AG08395 (cell line): ENCODE results near the gene PTGR3.
"Not testable (repeated sequence)": the region's sequence is repeated elsewhere in the genome, so short reads cannot be mapped to it uniquely, and the experiment has no call there.

Experiments
- DNase-seq: peaks from one replicate; pipeline ENCODE4 v3.0.0; 2012; ENCODE audit warnings: mixed read lengths, low spot score

The PTGR3 gene

DNA sequence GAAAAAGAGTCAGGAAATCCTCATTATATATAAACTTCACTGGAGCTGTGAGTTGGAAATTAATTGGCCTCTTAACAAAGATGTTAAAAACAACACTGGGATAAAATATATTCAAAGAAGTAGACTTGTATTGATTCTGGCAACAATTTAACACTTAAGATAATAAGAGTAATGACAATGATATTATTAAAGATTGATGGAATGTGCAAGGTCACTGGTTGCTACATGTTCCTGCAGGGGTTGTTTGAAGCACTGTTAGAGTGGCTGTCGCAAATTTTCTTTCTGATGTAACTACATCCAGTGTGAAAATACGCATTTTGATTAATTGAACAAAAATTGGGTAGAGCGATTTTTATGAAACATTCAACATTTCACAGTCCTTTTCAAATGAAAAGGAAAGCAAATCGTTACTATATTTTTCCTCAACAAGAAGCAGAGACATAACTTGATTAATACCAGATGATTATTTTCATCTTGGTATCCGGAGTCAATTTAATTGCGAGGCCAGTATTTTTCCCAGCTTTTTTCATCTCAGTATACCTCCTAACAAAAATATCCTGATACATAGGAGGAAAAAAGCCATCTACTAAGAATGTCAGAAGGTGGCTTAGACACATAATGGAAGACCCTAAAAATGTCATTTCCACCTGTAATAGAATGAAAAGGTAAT is 6.1 kb downstream of the PTGR3 start:
- DNase-seq: no peak

DNA sequence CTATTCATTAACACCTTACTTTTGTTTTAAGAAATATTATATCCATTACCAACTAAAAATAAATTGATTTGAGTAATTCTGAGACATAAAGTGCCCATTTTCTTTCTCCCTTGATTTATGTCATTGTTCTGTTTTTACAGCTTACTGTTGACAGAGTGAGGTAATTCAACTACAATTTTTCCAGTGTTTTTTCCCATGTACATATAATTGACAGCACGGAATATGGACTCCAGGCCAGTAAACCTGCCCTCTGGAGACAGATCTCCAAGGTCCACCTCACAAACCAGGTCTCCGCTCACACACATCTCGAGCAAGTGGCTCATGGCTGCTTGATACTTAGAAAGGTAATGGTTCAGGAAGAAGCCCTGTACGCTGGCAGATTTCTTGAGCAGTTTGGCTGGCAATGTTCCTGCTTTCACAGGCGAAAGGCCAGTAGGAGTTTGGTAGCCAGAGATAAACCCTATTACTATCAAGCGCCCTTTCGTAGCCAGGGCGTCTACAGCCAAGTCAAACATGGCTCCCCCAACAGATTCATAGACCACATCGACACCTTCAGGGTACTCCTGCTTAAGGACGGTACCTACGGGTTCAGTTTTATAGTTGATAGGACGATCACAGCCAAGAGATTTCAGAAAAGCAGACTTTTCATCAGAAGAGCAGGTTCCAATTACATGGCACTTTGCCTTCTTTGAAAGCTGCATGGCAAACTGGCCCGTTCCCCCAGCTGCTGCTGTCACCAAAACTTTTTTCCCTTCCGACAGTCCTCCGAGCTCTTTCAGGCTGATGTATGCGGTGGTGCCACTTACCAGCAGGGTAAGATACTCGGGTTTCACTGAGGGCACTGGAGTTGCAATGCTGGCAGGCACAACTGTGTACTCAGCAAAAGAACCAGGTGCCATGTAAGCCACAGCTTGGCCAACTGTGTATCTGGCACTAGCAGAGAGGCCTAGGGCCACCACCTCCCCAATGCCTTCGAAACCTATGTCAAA is 7.4 kb downstream of the PTGR3 start:
- no peak for DNase-seq

DNA sequence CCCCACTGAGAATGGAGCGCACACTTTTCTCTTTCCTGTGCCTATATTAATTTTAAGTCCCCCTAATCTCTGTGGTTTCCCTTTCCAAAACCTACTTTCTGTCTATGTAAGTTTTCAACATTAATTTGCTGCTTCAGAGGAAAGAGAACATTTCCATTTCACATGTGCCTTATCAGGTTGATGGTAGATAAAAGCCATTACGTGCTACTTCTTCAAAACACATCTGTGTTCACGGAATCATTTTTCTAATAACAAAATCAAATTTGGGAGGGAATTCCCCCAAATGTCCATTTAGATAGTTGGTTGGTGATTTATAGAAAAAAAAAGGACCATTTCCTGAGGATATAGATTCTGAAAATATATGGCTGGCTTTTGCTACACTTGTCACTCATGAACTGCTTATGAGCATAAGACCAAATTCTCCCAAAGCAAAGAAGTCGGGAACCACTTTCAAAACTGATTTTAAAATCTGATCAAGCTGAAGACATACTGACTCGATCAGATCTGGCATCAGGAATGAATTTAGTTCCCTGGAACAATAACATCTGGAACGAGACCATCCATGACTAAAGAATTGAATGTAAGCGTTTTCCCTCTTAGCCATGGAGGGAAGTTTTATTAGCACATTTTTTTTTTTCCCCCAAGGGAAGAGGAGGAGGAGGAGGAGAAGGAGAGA is 8.2 kb downstream of the PTGR3 start:
- DNase-seq: no peak

DNA sequence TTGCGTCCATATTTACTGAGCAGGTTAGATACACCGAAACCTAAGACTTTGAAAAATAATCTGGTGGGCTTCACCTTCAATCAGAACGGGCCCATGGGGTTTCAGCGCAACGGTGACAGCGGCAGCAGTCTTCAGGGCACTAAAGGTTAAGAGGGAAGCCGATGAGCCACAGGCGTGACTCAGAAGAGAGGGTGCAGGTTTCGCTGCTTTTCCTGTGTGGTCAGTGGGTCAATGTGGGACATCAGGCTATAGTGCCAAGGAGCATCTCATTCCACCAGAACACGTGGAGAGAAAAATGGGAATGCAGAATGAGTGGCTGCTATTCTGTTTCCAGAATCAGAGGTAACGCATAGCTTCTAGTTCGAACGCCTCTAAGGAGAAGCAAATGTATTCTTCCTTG is 8.9 kb downstream of the PTGR3 start:
- peak; percentile 18 for DNase-seq

DNA sequence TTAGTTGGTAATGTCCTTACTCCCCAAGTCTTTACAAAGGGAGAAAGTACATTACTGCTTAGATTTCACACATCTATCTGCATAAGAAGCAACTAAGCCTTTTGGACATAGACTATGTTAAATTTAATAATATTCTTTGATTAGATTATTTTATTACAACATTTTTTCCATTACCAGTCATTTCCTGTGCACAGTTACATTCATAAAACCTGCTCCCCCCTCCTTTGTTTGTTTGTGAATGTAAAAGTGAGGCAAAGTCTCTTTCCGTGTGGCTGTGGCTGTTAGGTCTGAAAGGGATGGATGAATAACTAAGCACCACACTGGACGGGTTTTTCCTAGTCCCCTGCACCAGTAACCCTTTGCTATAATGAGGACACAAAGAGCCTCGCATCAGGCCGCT is 9.6 kb downstream of the PTGR3 start:
- no peak for DNase-seq

DNA sequence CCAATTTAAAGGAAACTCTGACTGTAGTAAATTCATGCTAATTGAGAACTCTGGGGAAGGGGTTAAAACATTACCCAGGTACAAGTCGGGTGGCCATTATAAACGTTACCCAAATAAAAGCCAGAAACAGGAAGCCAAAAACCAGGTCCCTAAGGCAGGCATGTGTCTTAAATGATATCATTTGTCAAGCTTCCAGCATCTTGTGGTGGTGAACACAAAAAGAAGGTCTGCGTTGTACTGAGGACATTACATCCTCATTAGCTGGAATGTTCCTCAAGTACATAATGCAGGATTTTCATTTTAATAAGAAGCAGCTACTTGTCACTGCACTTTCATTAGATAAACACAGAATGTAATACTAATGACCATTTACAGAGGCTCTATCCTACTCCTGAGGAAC is 10.9 kb downstream of the PTGR3 start:
- peak; percentile 37 for DNase-seq

DNA sequence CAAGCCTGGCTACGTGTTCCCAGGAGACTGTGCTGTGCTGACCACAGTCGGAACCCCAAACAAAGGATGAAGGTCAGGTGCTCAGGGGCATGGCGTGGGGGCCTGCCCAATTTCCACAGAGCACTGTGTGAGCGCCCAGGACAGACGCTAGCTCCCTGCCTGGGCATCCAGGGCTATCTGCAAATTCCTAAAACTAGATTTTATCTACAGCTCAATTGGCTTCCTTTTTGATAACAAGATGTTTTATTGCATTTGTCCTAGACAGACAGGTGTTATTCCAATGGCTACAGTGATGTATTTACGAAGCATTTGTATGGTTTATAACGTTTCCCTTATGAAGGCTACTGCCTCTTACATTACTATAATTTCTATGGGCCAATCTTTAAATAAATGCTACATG is 16.0 kb downstream of the PTGR3 start:
- no peak for DNase-seq

DNA sequence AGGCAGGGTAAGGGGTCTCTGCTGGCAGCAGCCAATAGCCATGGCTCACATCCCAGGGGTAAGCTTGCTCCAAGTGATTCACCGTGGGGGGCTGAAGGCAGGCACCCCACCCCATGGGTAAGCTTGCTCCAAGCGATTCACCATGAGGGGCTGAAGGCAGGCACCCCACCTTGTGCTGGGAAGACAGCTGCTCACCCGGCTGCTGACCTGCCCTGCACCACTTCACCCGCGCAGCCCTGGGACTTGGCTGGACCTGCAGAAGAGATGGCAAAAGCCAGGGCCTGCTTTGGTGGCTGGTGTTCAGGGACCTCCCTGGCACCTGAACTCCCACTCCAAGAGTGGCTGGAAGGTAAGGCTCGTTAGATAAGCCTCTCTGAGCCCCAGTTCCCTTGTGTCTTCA is 19.2 kb downstream of the PTGR3 start:
- DNase-seq: no peak

DNA sequence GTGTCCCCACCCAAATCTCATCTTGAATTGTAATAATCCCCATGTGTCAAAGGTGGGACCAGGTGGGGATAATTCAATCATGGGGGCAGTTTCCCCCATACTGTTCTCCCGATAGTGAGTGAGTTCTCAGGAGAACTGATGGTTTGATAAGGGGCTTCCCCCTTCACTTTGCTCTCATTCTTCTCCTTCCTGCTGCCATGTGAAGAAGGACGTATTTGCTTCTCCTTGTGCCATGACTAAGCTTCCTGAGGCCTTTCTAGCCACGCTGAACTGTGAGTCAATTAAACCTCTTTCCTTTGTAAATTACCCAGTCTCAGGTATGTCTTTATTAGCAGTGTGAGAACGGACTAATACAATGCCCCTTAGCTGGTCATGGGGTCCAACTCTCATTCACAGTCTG is 21.2 kb downstream of the PTGR3 start:
- DNase-seq: not testable (repeated sequence)

DNA sequence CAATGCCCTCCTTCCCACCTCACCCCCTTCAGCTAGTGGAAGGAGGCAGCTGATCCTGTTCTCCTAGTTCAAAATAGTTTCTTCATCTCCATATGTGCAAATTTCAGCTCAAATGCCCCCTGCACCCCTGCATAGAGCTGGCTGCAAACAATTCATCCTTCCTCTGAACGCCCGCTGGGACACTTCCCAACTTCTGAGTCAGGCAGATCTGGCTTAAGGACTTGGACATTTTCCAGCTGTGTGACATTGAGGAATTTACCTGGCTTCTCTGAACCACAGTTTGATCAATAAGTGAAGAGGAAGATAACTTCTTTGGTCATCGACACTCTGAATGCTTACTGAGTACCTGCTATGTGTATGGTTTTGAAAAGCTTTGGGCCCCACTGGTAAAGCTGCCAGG is 23.5 kb downstream of the PTGR3 start:
- no peak for DNase-seq

DNA sequence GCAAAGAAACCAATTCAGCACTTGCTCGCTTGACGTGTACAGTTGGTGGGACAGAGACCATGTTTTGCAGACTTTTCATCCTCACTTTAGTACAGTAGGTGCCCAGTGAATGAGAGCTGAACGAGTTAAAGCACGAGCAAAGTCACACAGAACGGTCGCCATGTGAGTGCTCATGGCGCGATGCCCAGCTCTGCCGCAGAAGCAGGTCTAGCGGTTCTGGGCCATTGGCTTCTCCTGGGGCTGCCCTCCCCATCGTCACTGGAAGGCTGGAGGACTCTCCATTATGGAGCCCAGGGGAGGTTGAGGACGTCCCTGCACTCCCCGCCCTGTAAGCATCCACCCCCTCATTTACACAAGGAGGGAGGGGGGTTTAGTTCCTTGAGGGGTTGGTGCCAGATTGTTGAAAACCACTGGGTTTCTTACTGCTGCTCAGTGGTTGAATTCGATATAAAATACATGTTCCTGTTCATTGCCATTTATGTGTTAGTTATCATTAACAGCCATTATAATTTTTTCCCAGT is 24.9 kb downstream of the PTGR3 start:
- no peak for DNase-seq

DNA sequence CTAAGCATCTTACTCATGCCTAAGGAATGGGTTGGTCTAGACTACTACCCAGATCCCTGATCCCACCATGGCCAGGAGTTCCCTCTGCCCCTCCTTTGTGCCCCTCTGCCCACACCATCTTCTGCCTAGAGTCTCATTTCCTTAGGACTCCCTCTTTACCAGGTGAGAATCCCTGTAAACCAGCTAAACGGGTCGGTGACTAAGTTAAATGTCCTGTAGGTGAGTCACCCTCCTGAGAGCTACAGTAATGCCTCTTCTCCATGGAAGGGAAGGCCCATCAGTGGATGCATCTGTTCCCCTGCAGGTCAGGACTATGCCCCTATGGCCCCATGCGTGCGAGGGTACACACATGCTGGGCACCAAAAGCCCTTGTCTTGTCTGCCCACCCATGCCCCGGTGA is 25.4 kb downstream of the PTGR3 start:
- no peak for DNase-seq

DNA sequence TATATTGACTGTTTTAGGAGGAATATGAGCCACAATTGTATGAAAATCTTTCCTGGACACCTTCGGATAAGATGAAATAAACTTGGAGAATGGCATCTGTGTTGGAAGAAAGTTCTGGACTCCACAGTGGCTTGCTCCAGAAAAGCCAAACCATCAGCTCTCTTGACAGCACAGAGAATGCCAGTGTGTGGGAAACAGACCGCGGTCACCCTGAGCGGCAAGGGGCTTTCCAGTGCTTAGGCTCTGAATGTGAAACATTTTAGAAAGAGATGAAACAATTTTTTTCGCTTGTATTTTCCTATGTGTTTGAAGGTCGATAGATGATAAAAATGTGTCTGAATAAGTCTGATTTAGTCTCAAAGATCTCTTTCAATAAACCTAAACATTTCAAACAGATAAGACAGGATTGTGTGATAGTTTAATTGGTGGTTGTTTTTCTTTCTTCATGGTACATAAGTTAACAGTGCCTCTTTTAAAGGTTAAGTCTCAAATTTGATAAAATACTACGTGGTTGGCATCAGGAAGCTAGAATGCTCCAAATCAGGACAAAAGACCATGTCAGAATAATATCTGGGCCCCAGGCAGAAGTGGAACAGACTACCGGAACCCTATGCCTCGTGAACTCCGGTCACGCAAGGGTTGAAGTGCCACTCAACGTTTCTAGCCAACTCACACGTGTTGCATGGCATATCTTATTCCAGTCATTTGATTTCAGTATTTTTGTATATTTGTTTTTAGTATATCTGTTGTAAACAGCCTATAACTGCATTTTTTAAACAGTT is 28.9 kb downstream of the PTGR3 start:
- DNase-seq: no peak

DNA sequence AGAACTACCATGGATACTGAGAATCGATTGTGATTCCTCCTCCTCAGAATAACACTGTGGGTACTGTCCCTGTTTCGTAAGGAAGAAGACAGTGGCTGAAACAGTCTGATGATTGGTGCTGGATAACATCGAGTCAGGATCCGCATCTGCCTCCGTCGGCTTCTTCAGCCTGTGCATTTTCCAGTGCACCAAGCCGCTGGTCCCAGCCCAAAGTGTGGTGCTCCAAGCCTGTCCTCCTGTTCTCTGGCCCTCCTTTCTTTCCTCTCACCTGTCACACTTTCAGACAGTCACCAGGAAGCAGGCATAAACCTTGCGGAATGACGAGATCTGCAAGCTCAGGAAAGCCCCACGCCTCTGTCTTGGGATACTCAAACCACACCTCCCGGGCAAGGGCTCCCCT is 30.6 kb downstream of the PTGR3 start:
- DNase-seq: no peak

DNA sequence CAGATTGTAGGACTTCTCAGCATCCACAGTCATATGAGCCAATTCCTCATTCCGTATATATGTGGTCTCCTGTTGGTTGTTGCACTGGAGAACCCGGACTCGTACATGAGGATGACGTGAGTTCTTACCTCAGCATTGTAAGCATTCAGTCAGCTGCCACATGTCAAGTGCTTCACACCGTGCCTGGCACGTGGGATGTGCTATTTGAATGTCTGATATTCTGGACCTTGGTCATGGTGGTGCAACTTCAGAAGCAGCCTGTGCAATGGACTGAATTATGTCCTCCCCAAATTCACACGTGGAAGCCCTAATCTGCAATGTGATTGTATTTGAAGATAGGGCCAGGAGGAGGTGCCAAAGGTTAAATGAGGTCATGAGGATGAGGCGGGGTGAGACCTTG is 32.1 kb downstream of the PTGR3 start:
- DNase-seq: no peak

DNA sequence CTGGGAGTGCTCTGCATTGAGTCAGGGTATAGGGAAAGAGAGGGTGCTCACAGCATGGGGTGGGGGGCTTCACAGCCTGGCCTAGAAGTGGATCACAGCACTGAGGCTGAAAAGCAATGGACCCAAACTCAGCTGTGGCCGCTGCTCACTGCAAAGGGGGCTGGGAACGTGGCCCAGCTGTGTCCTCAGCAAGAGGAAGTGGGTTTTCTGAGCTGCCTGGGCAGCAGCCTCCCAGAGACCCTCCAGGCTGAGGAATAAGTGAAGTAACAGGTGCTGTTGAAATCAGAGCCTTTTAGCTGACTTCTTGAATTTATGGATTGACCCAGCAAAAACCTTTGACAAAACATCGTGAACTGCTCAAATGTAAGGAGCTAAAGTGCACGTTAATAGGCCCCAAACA is 35.2 kb downstream of the PTGR3 start:
- no peak for DNase-seq

DNA sequence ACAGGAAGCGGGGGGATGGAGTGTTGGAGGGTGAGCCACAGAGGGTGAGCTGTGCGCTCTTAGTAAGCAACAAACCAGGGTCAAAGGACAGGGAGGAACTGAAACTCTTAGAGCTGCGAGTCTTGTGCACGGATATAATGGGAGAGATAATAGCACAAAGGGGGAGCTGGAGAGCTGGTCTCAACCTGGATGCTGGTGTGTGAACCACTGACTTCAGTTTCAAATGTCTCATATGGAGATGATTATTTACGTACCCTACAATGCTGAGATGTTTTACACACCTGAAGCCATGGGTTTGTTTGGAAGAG is 35.9 kb downstream of the PTGR3 start:
- no peak for DNase-seq

DNA sequence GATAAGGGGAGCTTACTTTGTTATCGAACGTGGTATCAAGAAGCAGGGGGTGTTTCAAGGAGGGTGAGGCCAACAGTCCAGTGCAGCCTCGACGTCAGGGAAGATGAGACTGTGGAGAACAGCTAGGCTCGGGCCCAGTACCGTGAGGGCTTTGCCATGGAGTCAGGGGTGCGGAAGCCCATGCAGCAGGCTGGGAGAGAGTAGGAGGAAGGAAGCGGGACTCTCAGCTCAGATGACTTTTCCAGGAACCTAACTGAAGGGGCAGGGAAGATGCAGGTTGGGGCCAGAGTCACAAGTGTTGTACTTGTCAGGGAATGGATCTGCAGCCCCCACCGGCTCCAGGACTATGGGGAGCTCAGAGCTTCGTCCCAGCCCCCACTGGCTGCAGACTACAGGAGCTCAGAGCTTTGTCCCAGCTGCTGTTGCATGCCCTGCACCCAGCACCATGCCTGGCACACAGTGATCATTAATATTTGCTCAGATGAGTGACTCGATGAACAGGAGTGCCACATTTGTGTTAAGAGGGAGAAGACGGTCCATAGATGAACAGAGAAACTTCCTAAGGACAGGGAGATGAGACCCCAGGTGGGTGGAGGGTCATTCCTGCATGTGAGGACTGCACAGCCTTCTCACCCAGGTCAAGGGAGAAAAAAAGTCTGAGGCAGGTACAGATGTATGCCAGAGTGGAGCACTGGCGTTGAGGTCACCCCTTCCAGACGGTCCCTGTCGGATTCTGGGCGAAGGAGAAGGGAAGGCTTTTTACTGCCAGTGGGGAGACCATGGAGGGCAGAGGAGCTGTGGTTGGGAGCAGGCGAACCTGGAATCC is 36.4 kb downstream of the PTGR3 start:
- DNase-seq: no peak

DNA sequence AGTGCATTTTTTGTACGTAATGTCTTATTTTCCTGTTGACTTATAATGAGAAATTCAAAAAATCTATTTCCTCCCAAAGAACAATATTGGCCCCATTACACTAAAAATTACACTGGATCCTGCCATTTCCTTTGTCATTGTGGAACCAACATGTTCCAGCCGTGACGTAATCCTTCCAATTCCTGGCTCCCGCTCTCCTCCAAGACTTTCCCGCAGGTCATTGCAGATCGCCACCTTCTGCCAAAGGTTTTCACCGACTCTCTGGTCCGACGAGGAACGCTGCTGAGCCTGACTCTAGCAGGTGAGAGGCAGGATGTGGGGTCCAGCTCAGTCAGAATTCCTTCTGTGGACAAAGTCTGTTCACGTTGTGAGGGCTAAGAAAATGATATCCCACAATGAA is 38.0 kb downstream of the PTGR3 start:
- no peak for DNase-seq

DNA sequence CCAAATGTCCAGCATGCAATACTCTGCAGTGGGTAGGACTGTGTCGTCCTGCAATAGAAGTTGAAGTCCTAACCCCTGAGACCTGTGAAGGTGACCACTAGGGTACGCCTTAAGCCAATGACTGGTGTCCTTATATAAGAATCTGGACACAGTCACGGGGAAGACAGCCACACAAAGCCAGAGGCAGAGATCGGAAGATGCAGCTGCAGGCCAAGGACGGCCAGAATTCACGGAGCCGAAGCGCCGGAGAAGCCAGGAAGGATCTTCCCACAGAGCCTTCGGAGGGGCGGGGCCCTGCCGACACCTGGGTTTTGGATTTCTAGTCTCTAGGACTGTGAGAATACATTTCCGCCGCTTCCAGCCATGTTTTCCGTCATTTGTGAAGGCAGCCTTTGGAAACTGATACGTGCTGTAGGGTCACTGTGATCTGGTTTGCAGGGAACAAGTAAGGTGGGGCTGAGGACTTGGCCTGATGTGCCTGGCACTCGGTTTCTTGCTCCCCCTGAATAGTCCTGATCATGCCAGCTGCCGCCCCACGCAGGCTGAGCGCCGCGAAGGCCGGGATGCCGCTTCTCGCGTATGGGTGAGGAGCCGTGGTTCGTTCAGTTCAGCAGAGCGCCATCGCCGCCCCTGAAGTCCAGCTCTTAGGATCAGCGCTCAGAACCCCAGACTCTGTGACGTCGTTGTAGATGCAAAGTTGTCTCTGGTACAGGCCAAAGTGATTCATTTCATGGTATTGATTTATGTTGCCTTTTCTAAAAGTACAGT is 38.7 kb downstream of the PTGR3 start:
- no peak for DNase-seq
